Type B pancreatic cell (in vitro differentiated cells): ENCODE data around the gene RELL2. TPM values are rescaled to one million over a fixed set of nuclear protein-coding genes. Genes with fewer than 3 reads are reported as not detected.

ENCODE experiments used
- DNase-seq: peaks from one replicate; pipeline ENCODE4 v3.0.0; 2021; ENCODE audit warnings: mixed read lengths; ENCODE audit not compliant: unreplicated experiment; ENCODE audit errors: extremely low spot score
- H3K27ac Mint-ChIP-seq: 2 replicates; pipeline ENCODE4 v1.8.0; 2021; ENCODE audit warnings: mild to moderate bottlenecking, mixed read lengths
- H3K27me3 Mint-ChIP-seq: 2 replicates; pipeline ENCODE4 v1.8.0; 2021; ENCODE audit warnings: mixed read lengths
- H3K36me3 Mint-ChIP-seq: 2 replicates; pipeline ENCODE4 v1.8.0; 2021; ENCODE audit warnings: mixed read lengths
- H3K4me1 Mint-ChIP-seq: one replicate; pipeline ENCODE4 v1.8.0; 2021; ENCODE audit warnings: mixed read lengths; ENCODE audit not compliant: unreplicated experiment
- H3K4me3 Mint-ChIP-seq: 2 replicates; pipeline ENCODE4 v1.8.0; 2021; ENCODE audit warnings: mild to moderate bottlenecking, mixed read lengths
- H3K9me3 Mint-ChIP-seq: 2 replicates; pipeline ENCODE4 v1.8.0; 2021; ENCODE audit warnings: mixed read lengths
- CTCF ChIP-seq: fragments of 200-600 bp; sonication (generic); conservative IDR thresholded peaks from 2 replicates; pipeline ENCODE4 v1.5.0; 2021; ENCODE audit warnings: antibody characterized with exemption, mild to moderate bottlenecking
- total RNA-seq: library from RNA; stranded (reverse); gene quantifications from 2 replicates; pipeline ENCODE4 v1.2.1, GENCODE V29; 2021; ENCODE audit warnings: low replicate concordance

RELL2 gene
- total RNA-seq, 1 donor from 2014 or later = 8.1 TPM

GRCh38 chr5:141598391-141599345, 38.1 kb upstream of the RELL2 start:
- H3K4me3 Mint-ChIP-seq = no peak overlapping the region
- H3K9me3 Mint-ChIP-seq = no peaks in the 10 kb centered on the region
- H3K27me3 Mint-ChIP-seq = no peaks in the 10 kb centered on the region
- no peak for DNase-seq
- peaks cover 7% of the 10 kb centered on the region for H3K36me3 Mint-ChIP-seq
- no peak overlapping the region for H3K27ac Mint-ChIP-seq
- no peak for TF ChIP-seq CTCF
- no peaks in the 10 kb centered on the region for H3K4me1 Mint-ChIP-seq

GRCh38 chr5:141602606-141603005, 34.2 kb upstream of the RELL2 start:
- Mint-ChIP-seq H3K36me3 (peaks cover 8% of the 10 kb centered on the region), H3K27ac (peak overlapping the region; percentile 27), H3K4me3 (no peak overlapping the region), H3K4me1 (peaks cover 11% of the 10 kb centered on the region), H3K9me3 (no peaks in the 10 kb centered on the region), H3K27me3 (no peaks in the 10 kb centered on the region)
- no peak for DNase-seq
- no peak for TF ChIP-seq CTCF

GRCh38 chr5:141603923-141604717, 32.7 kb upstream of the RELL2 start:
- TF ChIP-seq CTCF = no peak
- H3K27ac Mint-ChIP-seq = peak overlapping the region; percentile 97
- peak overlapping the region; percentile 32 for H3K4me3 Mint-ChIP-seq
- H3K27me3 Mint-ChIP-seq = no peaks in the 10 kb centered on the region
- peaks cover 9% of the 10 kb centered on the region for H3K36me3 Mint-ChIP-seq
- peaks cover 11% of the 10 kb centered on the region for H3K4me1 Mint-ChIP-seq
- H3K9me3 Mint-ChIP-seq = no peaks in the 10 kb centered on the region
- no peak for DNase-seq

GRCh38 chr5:141605523-141606277, 31.1 kb upstream of the RELL2 start:
- H3K4me3 Mint-ChIP-seq = no peak overlapping the region
- H3K36me3 Mint-ChIP-seq = peaks cover 6% of the 10 kb centered on the region
- H3K4me1 Mint-ChIP-seq = peaks cover 11% of the 10 kb centered on the region
- TF ChIP-seq CTCF = no peak
- no peak for DNase-seq
- peak overlapping the region; percentile 65 for H3K27ac Mint-ChIP-seq
- H3K9me3 Mint-ChIP-seq = no peaks in the 10 kb centered on the region
- no peaks in the 10 kb centered on the region for H3K27me3 Mint-ChIP-seq

- H3K27ac Mint-ChIP-seq = peak overlapping the region; percentile 87
- no peak for DNase-seq
- H3K4me1 Mint-ChIP-seq = peaks cover 17% of the 10 kb centered on the region
- no peak for TF ChIP-seq CTCF
- H3K36me3 Mint-ChIP-seq = peaks cover 11% of the 10 kb centered on the region
- H3K4me3 Mint-ChIP-seq = no peak overlapping the region
- no peaks in the 10 kb centered on the region for H3K27me3 Mint-ChIP-seq
- no peaks in the 10 kb centered on the region for H3K9me3 Mint-ChIP-seq
These were observed 28.8 kb upstream of the RELL2 start for GRCh38 chr5:141608046-141608445.
